Measurements from ENCODE around the gene TRIOBP.
"Not testable (repeated sequence)": the region's sequence is repeated elsewhere in the genome, so short reads cannot be mapped to it uniquely, and the experiment has no call there.

Gene TRIOBP

DNA sequence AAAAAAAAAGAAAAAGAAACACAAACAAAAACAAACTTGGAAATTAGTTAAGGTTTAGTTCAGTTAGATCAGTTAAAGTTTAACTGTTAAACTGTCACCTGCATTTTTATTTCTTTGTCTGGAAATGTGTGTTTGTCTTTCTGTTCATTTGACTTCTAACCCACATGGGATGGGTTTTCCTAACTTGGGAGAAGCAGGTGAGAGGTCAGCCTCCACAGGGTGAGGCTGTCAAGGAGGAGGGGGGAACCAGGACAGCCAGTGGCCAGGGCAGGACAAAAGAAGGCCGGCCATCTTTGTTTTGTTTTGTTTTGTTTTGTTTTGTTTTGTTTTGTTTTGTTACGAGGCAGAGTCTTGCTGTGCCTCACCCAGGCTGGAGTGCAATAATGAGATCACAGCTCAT, 97.5 kb downstream of the TRIOBP start:
- peaks cover 0 to 4% of the 10 kb centered on the region in 2 donors for H3K4me1 Mint-ChIP-seq
- DNase-seq (no peak), ATAC-seq (replicated peaks) (no peak)
- no peak overlapping the region for H3K4me3 Mint-ChIP-seq
- no peak overlapping the region for H3K27ac Mint-ChIP-seq
- H3K9me3 Mint-ChIP-seq: no peaks in the 10 kb centered on the region
- no peaks in the 10 kb centered on the region for H3K36me3 Mint-ChIP-seq
- H3K27me3 Mint-ChIP-seq: peaks cover 0 to 13% of the 10 kb centered on the region in 2 donors

DNA sequence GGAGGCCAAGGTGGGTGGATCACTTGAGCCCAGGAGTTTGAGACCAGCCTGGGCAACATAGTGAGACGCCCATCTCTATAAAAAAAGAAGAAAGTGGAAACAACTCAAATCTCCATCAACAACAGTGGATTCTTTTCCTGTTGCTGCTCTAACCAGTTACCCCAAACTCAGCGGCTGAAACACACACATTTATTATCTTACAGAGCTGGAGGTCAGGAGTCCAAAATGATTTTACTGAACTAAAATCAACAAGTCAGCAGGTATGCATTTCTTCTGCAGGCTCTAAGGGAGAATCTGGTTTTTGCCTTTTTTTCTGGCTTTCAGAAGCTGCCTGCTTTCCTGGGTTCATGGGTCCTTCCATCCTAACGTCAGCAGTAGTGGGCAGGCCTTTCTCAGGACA, 99.2 kb downstream of the TRIOBP start:
- no peak overlapping the region for H3K4me3 Mint-ChIP-seq
- peaks cover 0 to 4% of the 10 kb centered on the region in 2 donors for H3K4me1 Mint-ChIP-seq
- H3K27me3 Mint-ChIP-seq: peaks cover 10 to 19% of the 10 kb centered on the region in 2 donors
- H3K9me3 Mint-ChIP-seq: no peaks in the 10 kb centered on the region
- H3K27ac Mint-ChIP-seq: no peak overlapping the region
- no peaks in the 10 kb centered on the region for H3K36me3 Mint-ChIP-seq
- no peak for ATAC-seq (replicated peaks)
- no peak for DNase-seq

DNA sequence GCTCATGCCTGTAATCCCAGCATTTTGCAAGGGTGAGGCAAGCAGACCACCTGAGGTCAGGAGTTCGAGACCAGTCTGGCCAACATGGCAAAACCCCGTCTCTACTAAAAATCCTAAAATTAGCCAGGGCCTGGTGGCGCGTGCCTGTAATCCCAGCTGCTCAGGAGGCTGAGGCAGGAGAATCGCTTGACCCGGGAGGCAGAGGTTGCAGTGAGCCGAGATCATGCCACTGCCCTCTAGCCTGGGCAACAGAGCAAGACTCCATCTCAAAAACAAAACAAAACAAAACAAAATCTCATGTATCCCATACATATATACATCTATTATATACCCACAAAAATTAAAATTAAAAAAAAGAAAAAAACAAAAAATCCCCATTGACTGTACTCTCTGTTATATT, 100.4 kb downstream of the TRIOBP start:
- not testable (repeated sequence) for H3K36me3 Mint-ChIP-seq; ATAC-seq (replicated peaks); H3K4me3 Mint-ChIP-seq; DNase-seq; H3K4me1 Mint-ChIP-seq; H3K9me3 Mint-ChIP-seq; H3K27ac Mint-ChIP-seq
- H3K27me3 Mint-ChIP-seq: peaks cover 10 to 19% of the 10 kb centered on the region in 2 donors

DNA sequence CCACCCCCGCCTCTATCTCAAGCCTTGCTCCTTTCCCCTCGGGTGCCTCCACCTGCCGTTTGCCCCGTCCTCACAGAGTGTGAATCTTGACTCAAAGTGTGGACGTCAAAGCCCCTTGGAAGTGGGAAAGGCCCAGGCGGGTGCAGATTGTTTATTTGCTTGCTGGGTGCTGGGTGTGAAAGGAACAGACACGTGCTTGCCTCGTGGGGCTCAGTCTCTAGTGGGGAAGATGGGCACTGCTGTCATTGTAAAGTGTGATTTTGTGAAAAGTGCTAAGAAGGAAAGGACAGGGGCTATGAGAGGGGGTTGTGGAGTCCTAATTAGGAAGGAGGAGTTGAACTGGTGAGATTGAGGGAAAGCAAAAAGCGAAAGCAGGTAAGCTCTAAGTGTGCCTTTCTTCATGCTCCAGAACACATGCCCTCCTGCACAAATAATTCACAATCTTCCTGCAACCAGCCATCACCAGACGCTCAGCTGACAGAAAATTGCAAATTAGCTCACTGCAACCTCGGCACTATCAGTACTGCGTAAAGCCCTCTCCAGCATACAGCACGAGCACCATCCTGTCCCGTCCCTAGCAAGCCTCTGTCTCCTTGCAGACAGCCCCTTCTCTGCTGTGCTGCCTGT, 101.1 kb downstream of the TRIOBP start:
- Mint-ChIP-seq H3K27me3 (peaks cover 17 to 23% of the 10 kb centered on the region in 2 donors), H3K9me3 (no peaks in the 10 kb centered on the region), H3K36me3 (no peaks in the 10 kb centered on the region), H3K4me1 (peaks cover 6 to 10% of the 10 kb centered on the region in 2 donors), H3K4me3 (no peak overlapping the region), H3K27ac (peak overlapping the region; percentile 20)
- DNase-seq: no peak
- ATAC-seq (replicated peaks): no peak

DNA sequence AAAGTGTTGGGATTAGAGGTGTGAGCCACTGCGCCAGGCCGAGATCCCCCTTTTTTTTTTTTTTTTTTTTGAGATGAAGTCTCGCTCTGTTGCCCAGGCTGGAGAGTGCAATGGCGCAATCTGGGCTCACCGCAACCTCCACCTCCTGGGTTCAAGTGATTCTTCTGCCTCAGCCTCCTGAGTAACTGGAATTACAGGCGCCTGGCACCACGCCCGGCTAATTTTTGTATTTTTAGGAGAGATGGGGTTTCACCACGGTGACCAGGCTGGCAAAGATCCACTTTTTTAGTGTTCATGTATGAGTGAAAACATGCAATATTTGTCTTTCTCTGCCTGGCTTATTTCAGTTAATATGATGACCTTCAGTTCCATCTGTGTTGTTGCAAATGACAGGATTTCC, 103.1 kb downstream of the TRIOBP start:
- not testable (repeated sequence) for ATAC-seq (replicated peaks); H3K4me3 Mint-ChIP-seq; DNase-seq; H3K9me3 Mint-ChIP-seq; H3K27ac Mint-ChIP-seq; H3K36me3 Mint-ChIP-seq
- Mint-ChIP-seq H3K4me1 (peaks cover 16 to 25% of the 10 kb centered on the region in 2 donors), H3K27me3 (peaks cover 35 to 37% of the 10 kb centered on the region in 2 donors)

DNA sequence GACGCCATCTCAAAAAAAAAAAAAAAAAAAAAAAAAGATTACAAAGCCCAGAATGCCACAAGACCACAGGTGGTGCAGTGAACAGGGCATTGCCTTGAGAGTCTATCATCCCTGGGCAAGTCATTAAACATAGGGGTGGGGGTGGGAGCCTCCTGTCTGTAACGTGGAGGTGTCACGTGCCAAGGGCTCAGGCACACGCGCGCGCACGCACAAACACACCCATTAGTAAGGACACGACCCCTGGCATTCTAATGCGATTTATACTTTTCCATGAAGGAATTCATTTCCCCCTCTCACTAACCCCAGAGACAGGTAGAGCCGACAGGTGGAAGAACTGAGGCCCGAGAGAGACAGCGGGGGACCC, 105.1 kb downstream of the TRIOBP start:
- no peak for ATAC-seq (replicated peaks)
- H3K36me3 Mint-ChIP-seq: peaks cover 0 to 4% of the 10 kb centered on the region in 2 donors
- no peak overlapping the region for H3K27ac Mint-ChIP-seq
- H3K9me3 Mint-ChIP-seq: no peaks in the 10 kb centered on the region
- DNase-seq: no peak
- H3K27me3 Mint-ChIP-seq: peaks cover 47 to 54% of the 10 kb centered on the region in 2 donors
- H3K4me3 Mint-ChIP-seq: peak overlapping the region; percentile 70 to 71
- peaks cover 25 to 43% of the 10 kb centered on the region in 2 donors for H3K4me1 Mint-ChIP-seq

DNA sequence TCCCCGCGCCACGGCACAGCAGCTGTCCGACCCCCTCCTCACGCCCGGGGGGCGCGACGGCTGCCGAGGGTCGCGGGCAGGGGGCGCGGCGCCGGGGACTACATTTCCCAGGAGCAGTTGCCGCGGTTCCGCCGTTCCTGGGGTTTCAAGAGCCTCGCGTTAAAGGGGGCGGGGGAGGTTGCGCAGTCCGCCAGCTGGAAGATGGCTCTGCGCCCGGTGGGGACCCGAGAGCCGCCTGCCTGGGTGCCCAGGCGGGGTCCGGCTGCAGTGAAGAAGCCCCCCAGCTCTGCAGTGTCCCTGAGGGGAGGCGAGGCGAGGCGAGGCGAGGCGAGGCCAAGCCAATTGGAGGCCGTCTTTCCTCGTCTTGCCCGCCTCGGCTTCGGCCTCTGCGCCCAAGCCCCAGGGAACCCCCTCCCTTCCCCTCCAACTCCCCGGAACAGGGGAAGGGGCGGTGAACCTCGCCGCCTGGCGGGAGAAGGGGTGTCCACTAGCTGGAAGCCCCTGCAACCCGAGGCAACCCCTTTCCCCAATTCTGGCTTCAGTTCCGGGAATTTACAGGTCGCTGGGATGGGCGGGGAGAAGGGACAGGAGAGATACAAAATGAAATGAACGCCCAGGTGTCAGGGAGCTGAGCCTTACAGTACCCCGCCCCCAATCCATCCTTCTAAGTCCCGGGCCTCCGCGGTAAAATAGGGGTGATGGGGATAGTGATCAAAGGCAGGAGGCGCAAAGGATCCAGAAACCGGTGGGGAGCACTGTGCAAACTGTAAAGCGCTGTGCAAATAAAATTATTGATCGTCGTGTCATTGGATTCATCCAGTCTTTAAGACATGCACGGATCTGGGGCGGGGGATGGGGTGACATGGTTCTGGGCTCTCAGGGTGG, 105.7 kb downstream of the TRIOBP start:
- H3K27me3 Mint-ChIP-seq: peaks cover 48 to 59% of the 10 kb centered on the region in 2 donors
- DNase-seq: no peak

DNA sequence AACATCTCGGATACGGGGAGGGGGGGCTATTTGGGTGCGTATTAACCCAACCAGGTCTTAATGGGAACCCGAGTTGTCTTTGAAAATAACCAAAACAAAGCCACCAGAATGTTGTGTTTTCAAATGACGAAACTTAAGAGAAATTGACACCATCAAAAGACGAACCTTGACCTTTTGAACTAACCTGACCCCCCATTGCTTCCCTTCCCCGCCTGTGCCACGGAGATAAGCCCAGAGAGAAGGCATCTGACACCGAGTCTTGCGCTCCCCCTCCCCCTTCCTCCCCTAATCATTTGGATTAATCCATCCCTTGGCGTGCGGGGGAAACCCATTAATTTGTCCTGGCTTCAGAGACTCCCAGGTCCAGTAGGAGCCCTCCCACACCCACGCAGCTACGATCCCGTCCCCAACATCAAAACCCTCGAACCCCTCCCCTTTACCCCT, 106.4 kb downstream of the TRIOBP start:
- DNase-seq (no peak), ATAC-seq (replicated peaks) (no peak)
- Mint-ChIP-seq H3K9me3 (no peaks in the 10 kb centered on the region), H3K27ac (no peak overlapping the region), H3K4me1 (peaks cover 28 to 52% of the 10 kb centered on the region in 2 donors), H3K27me3 (peaks cover 46 to 65% of the 10 kb centered on the region in 2 donors), H3K36me3 (peaks cover 0 to 4% of the 10 kb centered on the region in 2 donors), H3K4me3 (peak overlapping the region; percentile 60 to 76)

More for the DNA sequence above, 105.7 kb downstream of the TRIOBP start:
- no peaks in the 10 kb centered on the region for H3K9me3 Mint-ChIP-seq
- peak overlapping the region; percentile 70 to 76 for H3K4me3 Mint-ChIP-seq
- H3K4me1 Mint-ChIP-seq: peaks cover 26 to 49% of the 10 kb centered on the region in 2 donors
- ATAC-seq (replicated peaks): no peak
- peak overlapping the region; percentile 31 for H3K27ac Mint-ChIP-seq
- H3K36me3 Mint-ChIP-seq: peaks cover 0 to 4% of the 10 kb centered on the region in 2 donors

DNA sequence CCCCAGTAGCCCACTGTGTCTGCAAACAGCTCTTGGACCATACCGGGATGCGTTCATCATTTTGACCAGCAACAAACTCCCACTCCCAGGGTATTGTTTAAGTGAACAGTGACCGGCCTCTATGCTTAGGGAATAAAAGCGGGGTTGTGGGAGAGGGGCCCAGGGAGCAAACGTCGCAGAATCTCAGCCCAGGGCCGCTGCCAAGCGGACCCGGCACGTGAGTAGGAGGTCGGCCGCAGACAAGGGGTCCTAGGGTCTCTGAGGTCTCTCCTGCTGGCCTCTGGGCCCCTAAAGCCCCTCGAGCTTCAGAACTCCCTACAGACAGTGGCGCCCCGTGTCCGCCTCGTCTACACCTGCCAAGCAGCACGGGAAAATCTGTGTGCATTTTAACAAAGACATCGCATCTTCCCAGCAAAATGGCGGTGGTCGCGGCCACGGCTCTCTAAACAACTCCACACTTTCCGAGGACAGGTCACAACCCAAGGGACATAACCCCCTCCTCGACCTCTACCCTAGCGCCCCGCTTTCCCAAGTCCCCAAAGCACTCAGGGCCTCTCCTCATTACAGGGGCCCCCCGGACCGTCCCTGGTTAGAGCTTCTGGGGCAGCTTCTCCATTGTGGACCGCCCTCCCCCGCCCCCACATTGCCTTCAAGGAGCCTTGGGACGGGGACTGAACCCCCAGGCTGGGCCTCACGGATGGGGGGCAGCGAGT, 106.9 kb downstream of the TRIOBP start:
- Mint-ChIP-seq H3K27ac (peak overlapping the region; percentile 85), H3K9me3 (no peaks in the 10 kb centered on the region), H3K4me1 (peaks cover 29 to 58% of the 10 kb centered on the region in 2 donors), H3K4me3 (peak overlapping the region; percentile 73 to 79), H3K27me3 (peaks cover 51 to 71% of the 10 kb centered on the region in 2 donors), H3K36me3 (peaks cover 0 to 4% of the 10 kb centered on the region in 2 donors)
- DNase-seq (no peak), ATAC-seq (replicated peaks) (no peak)

DNA sequence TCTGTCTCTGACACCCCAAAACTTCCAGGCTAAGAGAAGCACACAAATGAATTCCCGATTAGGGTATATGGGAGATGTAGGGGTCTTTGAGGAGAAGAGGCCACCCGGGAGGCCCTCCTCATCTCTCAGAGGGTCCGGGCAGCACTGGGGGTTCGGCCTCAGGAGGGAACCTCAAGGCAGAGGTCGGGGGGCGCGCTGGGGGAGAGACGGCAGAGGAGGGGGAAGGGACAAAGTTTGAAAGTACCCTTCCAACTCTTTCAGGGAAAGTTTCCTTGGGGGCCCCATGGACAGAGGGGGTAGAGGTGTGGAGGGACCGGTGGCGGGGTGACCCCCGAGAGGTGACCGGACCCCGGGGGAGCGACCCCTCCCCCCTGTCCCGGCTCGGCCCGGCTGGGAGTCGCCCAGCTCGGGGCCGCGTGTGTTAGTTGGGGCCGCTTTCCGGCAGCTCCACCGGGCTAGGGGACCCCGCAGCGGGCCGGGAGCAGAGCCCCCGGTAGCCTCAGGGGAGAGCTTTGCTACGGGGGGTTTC, 107.6 kb downstream of the TRIOBP start:
- Mint-ChIP-seq H3K4me1 (peaks cover 29 to 58% of the 10 kb centered on the region in 2 donors), H3K36me3 (peaks cover 0 to 4% of the 10 kb centered on the region in 2 donors), H3K9me3 (no peaks in the 10 kb centered on the region), H3K27me3 (peaks cover 52 to 77% of the 10 kb centered on the region in 2 donors), H3K27ac (peak overlapping the region; percentile 85), H3K4me3 (peak overlapping the region; percentile 73 to 79)
- DNase-seq (no peak), ATAC-seq (replicated peaks) (no peak)

DNA sequence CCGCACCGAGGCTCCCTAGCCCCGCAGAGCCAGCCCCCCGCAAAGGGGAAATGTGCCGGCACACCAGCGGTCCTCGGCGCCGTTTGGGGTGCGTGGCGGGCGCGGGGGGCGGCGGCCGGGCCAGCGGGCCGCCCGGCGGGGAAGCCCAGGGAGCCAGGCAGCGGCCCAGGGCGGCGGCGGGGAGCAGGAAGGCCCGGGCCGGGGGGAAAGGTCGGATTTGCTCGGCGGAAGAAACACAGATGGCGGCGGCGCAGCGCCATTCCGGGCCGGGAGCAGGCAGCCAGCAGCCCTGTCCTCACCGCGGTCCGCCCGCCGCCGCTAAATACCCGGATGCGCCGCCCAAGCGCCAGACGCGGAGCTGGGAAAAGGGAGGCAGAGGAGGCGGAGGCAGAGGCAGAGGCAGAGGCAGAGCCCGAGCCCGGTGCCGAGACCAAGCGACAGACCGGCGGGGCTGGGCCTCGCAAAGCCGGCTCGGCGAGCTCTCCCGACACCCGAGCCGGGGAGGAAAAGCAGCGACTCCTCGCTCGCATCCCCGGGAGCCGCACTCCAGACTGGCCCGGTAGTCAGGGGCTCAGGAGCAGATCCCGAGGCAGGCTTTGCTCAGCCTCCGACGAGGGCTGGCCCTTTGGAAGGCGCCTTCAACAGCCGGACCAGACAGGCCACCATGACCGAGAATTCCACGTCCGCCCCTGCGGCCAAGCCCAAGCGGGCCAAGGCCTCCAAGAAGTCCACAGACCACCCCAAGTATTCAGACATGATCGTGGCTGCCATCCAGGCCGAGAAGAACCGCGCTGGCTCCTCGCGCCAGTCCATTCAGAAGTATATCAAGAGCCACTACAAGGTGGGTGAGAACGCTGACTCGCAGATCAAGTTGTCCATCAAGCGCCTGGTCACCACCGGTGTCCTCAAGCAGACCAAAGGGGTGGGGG, 108.3 kb downstream of the TRIOBP start:
- ATAC-seq (replicated peaks): peak; percentile 43 to 44
- Mint-ChIP-seq H3K4me3 (peak overlapping the region; percentile 78 to 79), H3K4me1 (peaks cover 29 to 58% of the 10 kb centered on the region in 2 donors), H3K27ac (peak overlapping the region; percentile 84), H3K36me3 (peaks cover 0 to 4% of the 10 kb centered on the region in 2 donors), H3K27me3 (peaks cover 55 to 82% of the 10 kb centered on the region in 2 donors), H3K9me3 (no peaks in the 10 kb centered on the region)
- peak; percentile 48 for DNase-seq

DNA sequence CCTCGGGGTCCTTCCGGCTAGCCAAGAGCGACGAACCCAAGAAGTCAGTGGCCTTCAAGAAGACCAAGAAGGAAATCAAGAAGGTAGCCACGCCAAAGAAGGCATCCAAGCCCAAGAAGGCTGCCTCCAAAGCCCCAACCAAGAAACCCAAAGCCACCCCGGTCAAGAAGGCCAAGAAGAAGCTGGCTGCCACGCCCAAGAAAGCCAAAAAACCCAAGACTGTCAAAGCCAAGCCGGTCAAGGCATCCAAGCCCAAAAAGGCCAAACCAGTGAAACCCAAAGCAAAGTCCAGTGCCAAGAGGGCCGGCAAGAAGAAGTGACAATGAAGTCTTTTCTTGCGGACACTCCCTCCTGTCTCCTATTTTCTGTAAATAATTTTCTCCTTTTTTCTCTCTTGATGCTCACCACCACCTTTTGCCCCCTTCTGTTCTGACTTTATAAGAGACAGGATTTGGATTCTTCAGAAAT, 109.0 kb downstream of the TRIOBP start:
- H3K36me3 Mint-ChIP-seq: peaks cover 0 to 4% of the 10 kb centered on the region in 2 donors
- DNase-seq (no peak), ATAC-seq (replicated peaks) (no peak)
- H3K4me3 Mint-ChIP-seq: peak overlapping the region; percentile 78 to 79
- no peaks in the 10 kb centered on the region for H3K9me3 Mint-ChIP-seq
- H3K27me3 Mint-ChIP-seq: peaks cover 52 to 76% of the 10 kb centered on the region in 2 donors
- H3K4me1 Mint-ChIP-seq: peaks cover 29 to 58% of the 10 kb centered on the region in 2 donors
- peak overlapping the region; percentile 84 for H3K27ac Mint-ChIP-seq
